ENCODE results near the gene DNASE1L1.

Gene DNASE1L1

GRCh38 chrX:154443479-154443910 is 34.4 kb upstream of the DNASE1L1 start (continued):
- TF ChIP-seq ZBTB20 (tag by site-specific recombination; IDR thresholded peaks at IDR 0.05) = peak; percentile 80

GRCh38 chrX:154441984-154442707 is 33.1 kb upstream of the DNASE1L1 start:
- POLR2A ChIA-PET = interaction anchor here (0.6 to 3.0 kb wide), 4 partner anchors 15 to 31 kb away, joined by 3 to 13 read pairs (median 4); partner anchors contain the start of genes PLXNA3 and TAFAZZIN

GRCh38 chrX:154441564-154441963 is 32.5 kb upstream of the DNASE1L1 start:
- POLR2A ChIA-PET = interaction anchor here (1.2 to 3.0 kb wide), 3 partner anchors 16 to 30 kb away, joined by 3 to 13 read pairs (median 4); partner anchors contain the start of genes PLXNA3 and TAFAZZIN
- CTCF ChIA-PET = interaction anchor here (0.6 kb wide), 1 partner anchor 43 kb away, joined by 4 read pairs; the partner anchor contains the start of gene RPL10
- TF ChIP-seq, protein P1, sequence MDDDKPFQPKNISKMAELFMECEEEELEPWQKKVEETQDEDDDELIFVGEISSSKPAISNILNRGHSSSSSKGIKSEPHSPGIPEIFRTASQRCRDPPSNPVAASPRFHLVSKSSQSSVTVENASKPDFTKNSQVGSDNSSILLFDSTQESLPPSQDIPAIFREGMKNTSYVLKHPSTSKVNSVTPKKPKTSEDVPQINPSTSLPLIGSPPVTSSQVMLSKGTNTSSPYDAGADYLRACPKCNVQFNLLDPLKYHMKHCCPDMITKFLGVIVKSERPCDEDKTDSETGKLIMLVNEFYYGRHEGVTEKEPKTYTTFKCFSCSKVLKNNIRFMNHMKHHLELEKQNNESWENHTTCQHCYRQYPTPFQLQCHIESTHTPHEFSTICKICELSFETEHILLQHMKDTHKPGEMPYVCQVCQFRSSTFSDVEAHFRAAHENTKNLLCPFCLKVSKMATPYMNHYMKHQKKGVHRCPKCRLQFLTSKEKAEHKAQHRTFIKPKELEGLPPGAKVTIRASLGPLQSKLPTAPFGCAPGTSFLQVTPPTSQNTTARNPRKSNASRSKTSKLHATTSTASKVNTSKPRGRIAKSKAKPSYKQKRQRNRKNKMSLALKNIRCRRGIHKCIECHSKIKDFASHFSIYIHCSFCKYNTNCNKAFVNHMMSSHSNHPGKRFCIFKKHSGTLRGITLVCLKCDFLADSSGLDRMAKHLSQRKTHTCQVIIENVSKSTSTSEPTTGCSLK (tag by site-specific recombination; IDR thresholded peaks at IDR 0.05) = no peak
- TF ChIP-seq ZNF544 (tag by site-specific recombination; IDR thresholded peaks at IDR 0.05) = no peak
- no peak for TF ChIP-seq ZNF571 (tag by site-specific recombination; IDR thresholded peaks at IDR 0.05)
- no peak for TF ChIP-seq ZXDB (tag by site-specific recombination; IDR thresholded peaks at IDR 0.05)
- TF ChIP-seq WT1 (tag by site-specific recombination; IDR thresholded peaks at IDR 0.05) = no peak
- TF ChIP-seq YY2 (tag by site-specific recombination; IDR thresholded peaks at IDR 0.05) = no peak

More at GRCh38 chrX:154441984-154442707, 33.1 kb upstream of the DNASE1L1 start:
- Histone ChIP-seq H3K4me3 (ENCODE audit: low read depth, low read length) (no peak overlapping the region), H3K36me3 (ENCODE audit: control insufficient read depth in 2 of 2, insufficient read depth in 1 of 2, low read length in 2 of 2) (peaks cover 7 to 71% of the 10 kb centered on the region in 2 experiments; a peak in 2 of 3 replicates), H3K27ac (ENCODE audit: extremely low read depth, low read depth, low read length) (no peak overlapping the region), H3K9me3 (ENCODE audit: control insufficient read depth, insufficient read depth, low read depth, low read length) (no peaks in the 10 kb centered on the region), H3K4me1 (ENCODE audit: control insufficient read depth, insufficient read depth, low read length) (no peaks in the 10 kb centered on the region)
- CTCF ChIA-PET = interaction anchor here (0.6 kb wide), 1 partner anchor 44 kb away, joined by 4 read pairs; the partner anchor contains the start of gene RPL10
- TF ChIP-seq, protein P2, sequence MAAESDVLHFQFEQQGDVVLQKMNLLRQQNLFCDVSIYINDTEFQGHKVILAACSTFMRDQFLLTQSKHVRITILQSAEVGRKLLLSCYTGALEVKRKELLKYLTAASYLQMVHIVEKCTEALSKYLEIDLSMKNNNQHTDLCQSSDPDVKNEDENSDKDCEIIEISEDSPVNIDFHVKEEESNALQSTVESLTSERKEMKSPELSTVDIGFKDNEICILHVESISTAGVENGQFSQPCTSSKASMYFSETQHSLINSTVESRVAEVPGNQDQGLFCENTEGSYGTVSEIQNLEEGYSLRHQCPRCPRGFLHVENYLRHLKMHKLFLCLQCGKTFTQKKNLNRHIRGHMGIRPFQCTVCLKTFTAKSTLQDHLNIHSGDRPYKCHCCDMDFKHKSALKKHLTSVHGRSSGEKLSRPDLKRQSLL (tag by site-specific recombination; IDR thresholded peaks at IDR 0.05) = peak; percentile 64
- TF ChIP-seq ZNF248 (tag by site-specific recombination; IDR thresholded peaks at IDR 0.05) = no peak

GRCh38 chrX:154440623-154441357 is 31.7 kb upstream of the DNASE1L1 start:
- peaks cover 7 to 63% of the 10 kb centered on the region in 2 experiments; a peak in 2 of 3 replicates for H3K36me3 ChIP-seq (ENCODE audit: control insufficient read depth in 2 of 2, insufficient read depth in 1 of 2, low read length in 2 of 2)
- no peak overlapping the region for H3K27ac ChIP-seq (ENCODE audit: extremely low read depth, low read depth, low read length)
- no peaks in the 10 kb centered on the region for H3K9me3 ChIP-seq (ENCODE audit: control insufficient read depth, insufficient read depth, low read depth, low read length)
- no peaks in the 10 kb centered on the region for H3K4me1 ChIP-seq (ENCODE audit: control insufficient read depth, insufficient read depth, low read length)
- TF ChIP-seq, protein P3, sequence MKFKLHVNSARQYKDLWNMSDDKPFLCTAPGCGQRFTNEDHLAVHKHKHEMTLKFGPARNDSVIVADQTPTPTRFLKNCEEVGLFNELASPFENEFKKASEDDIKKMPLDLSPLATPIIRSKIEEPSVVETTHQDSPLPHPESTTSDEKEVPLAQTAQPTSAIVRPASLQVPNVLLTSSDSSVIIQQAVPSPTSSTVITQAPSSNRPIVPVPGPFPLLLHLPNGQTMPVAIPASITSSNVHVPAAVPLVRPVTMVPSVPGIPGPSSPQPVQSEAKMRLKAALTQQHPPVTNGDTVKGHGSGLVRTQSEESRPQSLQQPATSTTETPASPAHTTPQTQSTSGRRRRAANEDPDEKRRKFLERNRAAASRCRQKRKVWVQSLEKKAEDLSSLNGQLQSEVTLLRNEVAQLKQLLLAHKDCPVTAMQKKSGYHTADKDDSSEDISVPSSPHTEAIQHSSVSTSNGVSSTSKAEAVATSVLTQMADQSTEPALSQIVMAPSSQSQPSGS (tag by site-specific recombination; IDR thresholded peaks at IDR 0.05; ENCODE audit: low read depth) = peak; percentile 72
- TF ChIP-seq ZFHX2 (tag by site-specific recombination; conservative IDR thresholded peaks at IDR 0.05) = peak; percentile 59
- no peak for TF ChIP-seq ZNF394 (tag by site-specific recombination; IDR thresholded peaks at IDR 0.05; ENCODE audit: borderline replicate concordance)
- TF ChIP-seq PATZ1 (tag by site-specific recombination; IDR thresholded peaks at IDR 0.05) = peak; percentile 24; the same call in 1 of the 2 replicates
- peak; percentile 28; the same call in 1 of the 2 replicates for TF ChIP-seq EGR2 (tag by site-specific recombination; IDR thresholded peaks at IDR 0.05; ENCODE audit: low read depth)
- no peak for TF ChIP-seq INSM2 (tag by site-specific recombination; IDR thresholded peaks at IDR 0.05)
- no peak overlapping the region for H3K4me3 ChIP-seq (ENCODE audit: low read depth, low read length)
- ChIA-PET CTCF (no interaction called here), POLR2A (interaction anchor here (1.5 kb wide), 1 partner anchor 17 kb away, joined by 4 read pairs; the partner anchor contains the start of gene PLXNA3)

More at GRCh38 chrX:154441564-154441963, 32.5 kb upstream of the DNASE1L1 start:
- no peaks in the 10 kb centered on the region for H3K4me1 ChIP-seq (ENCODE audit: control insufficient read depth, insufficient read depth, low read length)
- H3K36me3 ChIP-seq (ENCODE audit: control insufficient read depth in 2 of 2, insufficient read depth in 1 of 2, low read length in 2 of 2) = peaks cover 7 to 65% of the 10 kb centered on the region in 2 experiments; a peak in 2 of 3 replicates
- H3K27ac ChIP-seq (ENCODE audit: extremely low read depth, low read depth, low read length) = no peak overlapping the region
- no peaks in the 10 kb centered on the region for H3K9me3 ChIP-seq (ENCODE audit: control insufficient read depth, insufficient read depth, low read depth, low read length)
- no peak overlapping the region for H3K4me3 ChIP-seq (ENCODE audit: low read depth, low read length)

All from HEK293 (cell line).